HepG2 (cell line): ENCODE data around the gene USP25. TPM values are rescaled to one million over a fixed set of nuclear protein-coding genes. Genes with fewer than 3 reads are reported as not detected.

Experiments used
- ATAC-seq: fragments of 200-7000 bp; cut with Tn5 transposase; 3 replicates; pipeline ENCODE4 v1.9.1; 2020; ENCODE audit warnings: mild to moderate bottlenecking, moderate library complexity
- BruUV-seq: library from RNA; stranded (reverse); fragments of 400-500 nt; replicated peaks from 2 replicates; lab custom pipeline; 2021; lab: Mats Ljungman, UMichigan
- CTCF ChIA-PET: fragments of 300-600 bp; formaldehyde crosslinking; extraction: SDS; loops from one replicate; lab custom pipeline; 2021; ENCODE audit warnings: low total read pairs, inconsistent platforms, low intra/inter-chr PET ratio; lab: Yijun Ruan, JAX
- POLR2A ChIA-PET: fragments of 350-600 bp; sonication (Branson Sonifier 250); formaldehyde crosslinking; loops from one replicate; lab custom pipeline; 2020; ENCODE audit warnings: antibody characterized with exemption, inconsistent platforms; lab: Yijun Ruan, JAX
- DNase-seq: peaks from one replicate; pipeline ENCODE4 v3.0.0-alpha.2; 2015; ENCODE audit warnings: low spot score
- FAIRE-seq: peaks from 3 replicates; lab custom pipeline; 2011; peaks lifted over from hg19 to GRCh38; lab: Jason Lieb, UNC
- H2AFZ ChIP-seq: one replicate; pipeline ENCODE4 v1.6.1; 2011; ENCODE audit warnings: low read length, inconsistent platforms
- H3K27ac ChIP-seq: fragments of 300-600 bp; 3 replicates; pipeline ENCODE4 v1.8.0; 2011; ENCODE audit warnings: mixed run types, mild to moderate bottlenecking, mixed read lengths, low read length, inconsistent platforms; ENCODE audit not compliant: insufficient read depth; ENCODE audit errors: extremely low read length
- H3K27me3 ChIP-seq, 2 experiments: fragments of 200-600 bp in 1 of 2; 2 replicates in 1 of 2; 3 replicates in 1 of 2; pipeline versions ENCODE4 v1.6.0 to v1.8.0; 2011; ENCODE audit warnings: low read length in 2 of 2, mild to moderate bottlenecking in 2 of 2, moderate library complexity in 2 of 2, inconsistent platforms in 1 of 2; ENCODE audit not compliant: insufficient read depth in 2 of 2, control insufficient read depth in 1 of 2
- H3K36me3 ChIP-seq, 2 experiments: fragments of 200-600 bp in 1 of 2; replicated peaks in 1 of 2; 2 replicates in 1 of 2; 3 replicates in 1 of 2; pipeline versions ENCODE4 v1.5.1 to v1.8.0; 2011; ENCODE audit warnings: low read length in 2 of 2, inconsistent platforms in 1 of 2; ENCODE audit not compliant: insufficient read depth in 2 of 2, control insufficient read depth in 1 of 2
- H3K4me1 ChIP-seq: 2 replicates; pipeline ENCODE4 v1.5.1; 2012; ENCODE audit warnings: low read length, inconsistent platforms; ENCODE audit not compliant: insufficient read depth
- H3K4me2 ChIP-seq: 2 replicates; pipeline ENCODE4 v1.6.0; 2011; ENCODE audit warnings: low read depth, low read length, inconsistent platforms
- H3K4me3 ChIP-seq, 3 experiments: fragments of 200-600 bp in 1 of 3; sonication (generic), shearing (Covaris generic) in 1 of 3; replicated peaks in 1 of 3; 2 replicates each; pipeline ENCODE4 v1.5.1; 2011 to 2016; ENCODE audit warnings: low read length in 3 of 3, inconsistent platforms in 2 of 3, low read depth in 2 of 3, mild to moderate bottlenecking in 2 of 3, control low read depth in 1 of 3, mixed read lengths in 1 of 3; ENCODE audit not compliant: insufficient read depth in 1 of 3
- H3K79me2 ChIP-seq: one replicate; pipeline ENCODE4 v1.6.1; 2011; ENCODE audit warnings: low read length, inconsistent platforms; ENCODE audit not compliant: insufficient read depth
- H3K9ac ChIP-seq: 2 replicates; pipeline ENCODE4 v1.6.0; 2011; ENCODE audit warnings: mild to moderate bottlenecking, low read depth, low read length, inconsistent platforms; ENCODE audit not compliant: insufficient read depth
- H3K9me3 ChIP-seq: 2 replicates; pipeline ENCODE4 v1.5.1; 2012; ENCODE audit warnings: mild to moderate bottlenecking, low read length
- H4K20me1 ChIP-seq: 2 replicates; pipeline ENCODE4 v1.6.0; 2011; ENCODE audit warnings: inconsistent platforms, mild to moderate bottlenecking, low read length, moderate library complexity; ENCODE audit not compliant: insufficient read depth
- CHD4 ChIP-seq: fragments of 200-600 bp; sonication (generic); IDR thresholded peaks from 2 replicates; pipeline ENCODE4 v1.7.0; 2017; ENCODE audit warnings: mild to moderate bottlenecking, low read length, borderline replicate concordance
- DNMT3B ChIP-seq: conservative IDR thresholded peaks from 2 replicates; pipeline ENCODE4 v1.6.1; 2016; ENCODE audit warnings: missing biosample characterization, control low read depth
- GATAD1 ChIP-seq: IDR thresholded peaks from 2 replicates; pipeline ENCODE4 v1.6.1; 2016; ENCODE audit warnings: missing genetic modification reagents, missing compliant biosample characterization
- GPN1 ChIP-seq: sonication (generic); formaldehyde crosslinking; IDR thresholded peaks from 2 replicates; pipeline ENCODE4 v1.5.1; 2020; ENCODE audit warnings: missing genetic modification reagents, borderline replicate concordance
- HES4 ChIP-seq: sonication (generic); formaldehyde crosslinking; IDR thresholded peaks from 2 replicates; pipeline ENCODE4 v1.9.0; 2021; ENCODE audit warnings: mild to moderate bottlenecking, missing genetic modification reagents, borderline replicate concordance
- HMG20B ChIP-seq: conservative IDR thresholded peaks from 2 replicates; pipeline ENCODE4 v1.6.1; 2016; ENCODE audit warnings: missing genetic modification reagents, missing compliant biosample characterization
- KDM1A ChIP-seq: IDR thresholded peaks from 2 replicates; pipeline ENCODE4 v1.6.1; 2016; ENCODE audit warnings: missing compliant biosample characterization
- MED13 ChIP-seq: sonication (generic); formaldehyde crosslinking; IDR thresholded peaks from 2 replicates; pipeline ENCODE4 v1.5.0; 2020; ENCODE audit warnings: missing genetic modification reagents
- SP1 ChIP-seq, 2 experiments: fragments of 450-650 bp in 1 of 2; sonication (generic) in 1 of 2; formaldehyde crosslinking in 1 of 2; IDR thresholded peaks; 2 replicates each; pipeline versions ENCODE4 v1.4.0 to v1.6.1; 2016 to 2020; ENCODE audit warnings: missing genetic modification reagents in 1 of 2
- XBP1 ChIP-seq: sonication (generic); formaldehyde crosslinking; IDR thresholded peaks from 2 replicates; pipeline ENCODE4 v1.5.0; 2020; ENCODE audit warnings: missing genetic modification reagents
- ZKSCAN8 ChIP-seq: IDR thresholded peaks from 2 replicates; pipeline ENCODE4 v1.6.1; 2016; ENCODE audit warnings: borderline replicate concordance, missing genetic modification reagents, missing compliant biosample characterization
- ZNF10 ChIP-seq: sonication (generic); formaldehyde crosslinking; IDR thresholded peaks from 2 replicates; pipeline ENCODE4 v1.4.0; 2020; ENCODE audit warnings: mild to moderate bottlenecking, low read depth, missing genetic modification reagents, borderline replicate concordance
- ZNF264 ChIP-seq: sonication (generic); formaldehyde crosslinking; IDR thresholded peaks from 2 replicates; pipeline ENCODE4 v1.4.0; 2020; ENCODE audit warnings: missing genetic modification reagents
- ZNF451 ChIP-seq: sonication (generic); formaldehyde crosslinking; IDR thresholded peaks from 2 replicates; pipeline ENCODE4 v1.5.0; 2020; ENCODE audit warnings: mild to moderate bottlenecking, missing genetic modification reagents
- ZNF549 ChIP-seq: sonication (generic); formaldehyde crosslinking; IDR thresholded peaks from 2 replicates; pipeline ENCODE4 v1.5.0; 2020; ENCODE audit warnings: missing genetic modification reagents
- ZNF674 ChIP-seq: sonication (generic); formaldehyde crosslinking; IDR thresholded peaks from 2 replicates; pipeline ENCODE4 v1.5.0; 2020; ENCODE audit warnings: low read depth, mild to moderate bottlenecking, missing genetic modification reagents
- WGBS: methylation state at CpG from one replicate; pipeline ENCODE4 v1.1.6; 2017; ENCODE audit warnings: low lambda C conversion rate; 5-methylcytosine and 5-hydroxymethylcytosine counted together
- in situ Hi-C: cut with HindIII; loops from 2 replicates; pipeline ENCODE4 v1.10.0; 2017; ENCODE audit warnings: low pct_unique_long_range_greater_than_20kb; ENCODE audit not compliant: extremely low pct_ligation_motif_present
- intact Hi-C: fragments of 100-400 bp; cut with micrococcal nuclease; formaldehyde crosslinking; loops from one replicate; pipeline ENCODE4 v1.10.0; 2022; ENCODE audit not compliant: unreplicated experiment
- polyA plus RNA-seq, 8 experiments: library from polyadenylated mRNA; depleted of rRNA in 3 of 8; stranded (reverse) in 7 of 8; unstranded in 1 of 8; fragments of >200 nt; fragmentation: Illumina TruSeq in 4 of 8; extraction: Trizol in 4 of 8; gene quantifications; 2 replicates each; pipeline versions ENCODE4 v1.2.1 to v1.2.3, GENCODE V29; 2011 to 2016; ENCODE audit warnings: low read depth in 4 of 8, missing spikeins in 1 of 8, mixed read lengths in 1 of 8; ENCODE audit not compliant: insufficient read depth in 1 of 8
- total RNA-seq, 5 experiments: library from RNA; depleted of rRNA; stranded (reverse); fragments of >200 nt; fragmentation: Illumina TruSeq; extraction: Trizol; gene quantifications; 2 replicates each; pipeline ENCODE4 v1.2.3, GENCODE V29; 2016; ENCODE audit warnings: low read depth in 1 of 5

Gene USP25
- total and polyA plus RNA-seq, 2 of the 13 experiments (the other 11 are each of a cell fraction or from before 2014, with no cell fraction given), result 12.4 to 26.3 TPM

DNA sequence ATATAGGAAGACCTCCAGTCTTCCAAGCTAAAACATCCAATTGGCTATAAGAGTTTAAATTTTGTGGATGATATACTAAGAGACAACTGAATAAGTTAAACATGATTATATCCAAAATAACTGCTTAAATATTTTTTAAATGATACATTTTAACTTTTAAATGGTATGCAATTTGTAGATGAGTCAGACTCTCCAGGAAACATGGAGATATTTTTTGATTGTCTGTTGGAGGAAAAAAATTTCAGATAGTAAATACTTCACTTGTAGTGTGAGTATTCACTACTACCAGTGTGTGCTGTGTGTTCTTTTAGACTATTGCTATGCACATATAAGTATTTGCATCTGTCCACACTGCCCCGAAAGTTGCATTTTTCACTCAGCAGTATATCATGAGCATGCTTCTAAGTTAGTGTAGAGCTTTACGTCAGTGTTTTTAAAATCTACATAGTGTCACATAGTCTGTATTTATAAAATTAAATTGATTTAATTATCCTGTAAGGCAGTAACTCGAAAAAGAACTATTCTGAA lies 91.1 kb downstream of the USP25 start:
- in situ Hi-C loops, result no loop called here
- POLR2A ChIA-PET, result no interaction called here
- no TSS peak for BruUV-seq

DNA sequence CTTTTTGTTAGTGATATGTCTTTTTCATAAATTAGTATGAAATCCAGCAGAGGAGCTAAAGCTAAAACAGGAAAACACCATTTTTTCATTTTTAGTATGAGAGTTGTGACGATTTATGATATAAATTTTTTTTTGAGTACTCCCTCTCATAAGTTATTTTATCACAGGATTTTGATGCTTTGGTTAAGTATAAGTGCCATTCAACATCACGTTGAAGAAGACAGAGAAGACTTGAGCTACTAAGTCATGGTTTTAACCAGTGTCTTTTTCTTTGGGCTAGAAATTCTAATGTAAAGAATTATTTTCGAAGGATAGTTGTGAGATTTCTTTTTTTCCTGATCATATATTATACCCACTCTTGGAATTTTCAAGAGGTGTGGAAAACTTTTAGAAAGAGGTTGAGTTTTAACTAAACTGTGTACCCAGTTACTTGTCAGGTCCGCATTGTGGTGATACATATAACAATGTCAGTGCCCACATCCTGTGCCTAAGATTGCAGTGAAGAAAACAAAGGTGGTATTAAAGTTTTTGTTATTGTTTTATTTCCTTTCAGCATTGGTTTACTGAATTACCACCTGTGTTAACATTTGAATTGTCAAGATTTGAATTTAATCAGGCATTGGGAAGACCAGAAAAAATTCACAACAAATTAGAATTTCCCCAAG lies 93.8 kb downstream of the USP25 start:
- POLR2A ChIA-PET, result no interaction called here
- intact Hi-C loops (no loop called here), in situ Hi-C loops (no loop called here)
- FAIRE-seq, result no peak
- H3K79me2 ChIP-seq, result no peaks in the 10 kb centered on the region
- 97% methylated on average over 4 of the region's 4 CpGs for WGBS
- H3K27ac ChIP-seq, result no peak overlapping the region
- peaks cover 2 to 20% of the 10 kb centered on the region in 2 experiments; a peak in 2 of 5 replicates for H3K36me3 ChIP-seq
- H2AFZ ChIP-seq, result no peak overlapping the region
- BruUV-seq, result no TSS peak
- no peaks in the 10 kb centered on the region for H3K9me3 ChIP-seq
- H4K20me1 ChIP-seq, result no peaks in the 10 kb centered on the region
- no peak overlapping the region for H3K4me3 ChIP-seq
- no peak for ATAC-seq
- no peak for DNase-seq
- H3K9ac ChIP-seq, result no peak overlapping the region
- CTCF ChIA-PET, result no interaction called here
- no peaks in the 10 kb centered on the region for H3K4me1 ChIP-seq
- no peaks in the 10 kb centered on the region for H3K27me3 ChIP-seq
- TF ChIP-seq ZNF674 (CRISPR knock-in tag), result no peak
- no peak for TF ChIP-seq GPN1 (CRISPR knock-in tag)
- no peak for TF ChIP-seq SP1 (IDR thresholded peaks at IDR 0.05)
- TF ChIP-seq SP1 (CRISPR knock-in tag; IDR thresholded peaks at IDR 0.05), result no peak
- TF ChIP-seq CHD4, result no peak
- no peak for TF ChIP-seq KDM1A
- TF ChIP-seq ZNF10 (CRISPR knock-in tag), result no peak
- TF ChIP-seq DNMT3B (CRISPR knock-in tag), result no peak
- TF ChIP-seq HMG20B, result no peak
- TF ChIP-seq MED13 (CRISPR knock-in tag), result no peak
- TF ChIP-seq XBP1, result no peak
- TF ChIP-seq ZNF451 (CRISPR knock-in tag), result no peak
- no peak for TF ChIP-seq GATAD1 (CRISPR knock-in tag)
- no peak for TF ChIP-seq ZNF549 (CRISPR knock-in tag)
- TF ChIP-seq ZKSCAN8 (CRISPR knock-in tag), result no peak
- H3K4me2 ChIP-seq, result no peak overlapping the region

More for the DNA sequence above, 91.1 kb downstream of the USP25 start:
- Histone ChIP-seq H3K9ac (no peak overlapping the region), H3K9me3 (no peaks in the 10 kb centered on the region), H3K27ac (no peak overlapping the region), H3K4me1 (no peaks in the 10 kb centered on the region), H3K79me2 (no peaks in the 10 kb centered on the region), H3K4me2 (no peak overlapping the region), H3K4me3 (no peak overlapping the region), H3K36me3 (peaks cover 0 to 18% of the 10 kb centered on the region in 2 experiments; a peak in 2 of 5 replicates), H2AFZ (no peak overlapping the region), H4K20me1 (no peaks in the 10 kb centered on the region), H3K27me3 (no peaks in the 10 kb centered on the region)
- DNase-seq (no peak), ATAC-seq (no peak), FAIRE-seq (no peak)
- 98% methylated on average over 3 of the region's 3 CpGs for WGBS
- TF ChIP-seq HES4 (CRISPR knock-in tag) (no peak), ZNF264 (CRISPR knock-in tag) (no peak)
- CTCF ChIA-PET, result no interaction called here
- intact Hi-C loops, result no loop called here
